ENCODE results near the gene CACNB4. TPM values are rescaled to one million over a fixed set of nuclear protein-coding genes. Genes with fewer than 3 reads are reported as not detected.
"Not testable (repeated sequence)": the region's sequence is repeated elsewhere in the genome, so short reads cannot be mapped to it uniquely, and the experiment has no call there.

Gene CACNB4
- total RNA-seq, 2 experiments from 2014 or later, result 0.08 to 0.10 TPM

DNA sequence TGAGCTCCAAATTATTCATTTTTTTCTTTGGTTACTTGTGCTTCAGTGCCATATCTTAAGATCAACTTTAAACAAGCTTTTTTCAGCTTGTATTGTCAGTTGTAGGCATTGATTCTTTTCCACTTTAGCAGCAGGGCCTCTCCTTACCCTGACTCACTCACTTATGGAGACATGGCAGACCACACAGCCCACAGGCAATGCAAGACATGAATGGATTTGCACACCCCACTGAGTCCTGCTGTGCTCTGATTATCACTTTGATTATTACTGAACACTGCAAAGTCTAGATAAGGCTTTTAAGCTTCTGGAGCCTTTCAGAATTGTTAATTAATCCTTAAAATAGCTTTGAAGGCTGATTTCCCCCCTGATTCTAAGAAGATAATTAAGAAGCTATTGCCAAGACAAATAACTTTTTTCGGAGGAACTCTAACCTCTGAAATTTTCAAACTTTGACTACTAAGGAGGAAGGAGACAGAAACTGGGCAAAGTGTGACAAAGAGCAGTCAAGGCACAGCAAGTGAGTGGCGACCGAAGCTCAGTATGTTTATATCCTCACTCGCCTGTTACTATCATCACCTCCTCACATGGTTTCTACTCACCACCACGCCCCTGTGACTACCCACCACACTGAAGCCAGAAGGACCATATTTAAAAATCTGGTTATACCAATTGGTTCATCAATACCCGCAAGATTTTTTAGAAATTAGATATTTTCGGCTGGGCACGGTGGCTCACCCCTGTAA is 43.3 kb downstream of the CACNB4 start:
- ChIA-PET POLR2A (interaction anchor here (0.6 kb wide), 1 partner anchor 479 kb away, joined by 3 read pairs; no protein-coding TSS in a partner anchor), CTCF (no interaction called here)

DNA sequence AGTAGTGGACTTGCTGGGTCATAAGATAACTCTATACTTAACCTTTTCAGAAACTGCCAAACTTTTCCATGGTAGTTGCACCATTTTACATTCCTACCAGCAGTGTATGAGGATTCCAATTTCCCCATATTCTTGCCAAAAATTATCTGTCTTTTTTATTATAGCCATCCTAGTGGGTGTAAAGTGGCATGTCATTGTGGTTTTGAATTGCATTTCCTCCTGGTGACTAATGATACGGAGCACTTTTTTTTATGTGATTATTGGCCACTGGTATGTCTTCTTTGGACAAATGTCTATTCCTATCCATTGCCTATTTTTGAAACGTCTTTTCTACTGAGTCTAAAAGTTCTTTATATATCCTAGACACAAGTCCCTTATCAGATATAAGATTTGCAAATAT is 44.3 kb downstream of the CACNB4 start:
- CTCF ChIA-PET, result no interaction called here
- POLR2A ChIA-PET, result no interaction called here

DNA sequence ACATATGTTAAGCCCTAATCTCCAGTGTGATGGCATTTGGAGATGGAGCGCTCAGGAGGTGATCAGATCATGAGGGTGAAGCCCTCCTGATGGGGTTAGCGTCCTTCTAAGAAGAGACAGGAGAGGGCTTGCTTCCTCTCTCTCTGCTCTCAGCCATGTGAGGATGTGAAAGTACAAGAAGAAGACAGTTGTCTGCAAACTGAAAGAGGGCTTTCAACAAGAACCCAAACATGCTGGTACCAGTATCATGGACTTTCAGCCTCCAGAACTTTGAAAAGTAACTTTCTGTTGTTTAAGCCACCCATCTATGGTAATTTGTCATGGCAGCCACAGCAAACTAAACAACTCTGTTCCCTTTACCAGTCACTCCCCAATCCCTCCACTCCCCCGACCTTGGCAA is 47.4 kb downstream of the CACNB4 start:
- CTCF ChIA-PET, result no interaction called here

DNA sequence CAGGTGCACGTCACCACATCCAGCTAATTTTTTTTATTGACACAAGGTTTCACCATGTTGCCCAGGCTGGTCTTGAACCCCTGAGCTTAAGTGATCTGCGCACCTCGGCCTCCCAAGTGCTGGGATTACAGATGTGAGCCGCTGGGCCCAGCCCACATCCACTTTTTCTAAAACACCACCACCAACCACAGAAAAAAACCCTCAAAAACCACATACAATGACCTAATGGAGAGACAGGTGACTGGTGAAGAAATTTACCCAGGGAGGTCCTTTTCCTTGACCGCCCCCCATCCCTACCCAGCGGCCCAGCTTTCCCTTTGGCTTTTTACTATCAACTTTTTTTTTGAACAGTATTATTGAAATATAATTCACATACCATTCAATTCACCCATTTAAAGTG is 47.9 kb downstream of the CACNB4 start:
- POLR2A ChIA-PET, result no interaction called here
- CTCF ChIA-PET, result interaction anchor here (1.1 kb wide), 1 partner anchor 13 kb away, joined by 3 read pairs; no protein-coding TSS in a partner anchor

More for the DNA sequence above, 47.4 kb downstream of the CACNB4 start:
- POLR2A ChIA-PET, result no interaction called here

DNA sequence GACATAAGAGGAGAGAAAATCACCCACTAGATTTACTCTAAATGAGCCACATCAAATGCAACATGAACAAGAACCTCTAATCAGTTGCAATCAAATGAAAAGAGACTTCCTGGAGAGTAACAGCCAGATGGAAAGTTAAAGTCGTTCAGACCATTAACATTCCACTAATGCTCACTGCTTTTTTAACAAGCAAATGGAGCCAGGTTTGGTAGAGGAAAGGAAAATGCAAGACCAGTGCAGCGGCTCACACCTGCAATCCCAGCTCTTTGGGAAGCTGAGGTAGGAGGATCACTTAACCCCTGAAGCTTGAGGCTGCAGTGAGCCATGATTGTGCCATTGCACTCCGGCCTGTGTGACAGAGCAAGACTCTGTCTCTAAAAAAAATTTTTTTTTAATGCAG is 48.5 kb downstream of the CACNB4 start:
- ChIA-PET POLR2A (no interaction called here), CTCF (interaction anchor here (1.1 kb wide), 1 partner anchor 12 kb away, joined by 3 read pairs; no protein-coding TSS in a partner anchor)

DNA sequence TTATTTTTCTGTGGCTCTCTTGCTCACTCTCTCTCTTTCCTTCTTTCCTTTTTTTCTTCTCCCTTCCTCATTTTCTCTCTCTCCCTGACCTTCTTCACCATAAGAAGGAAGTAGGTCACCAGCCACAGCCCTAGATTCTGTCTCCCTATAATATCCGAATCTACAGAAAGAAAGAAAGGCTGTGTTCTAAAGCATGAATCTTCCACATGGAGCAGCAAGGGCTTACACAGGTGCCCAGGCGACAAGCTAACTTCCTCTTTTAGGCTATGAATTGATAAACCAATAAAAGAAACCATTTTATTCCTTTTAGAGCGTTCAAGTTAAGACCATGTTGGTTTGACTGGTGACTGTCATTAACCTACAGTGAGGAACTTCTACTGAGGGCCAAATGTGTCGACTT is 49.3 kb downstream of the CACNB4 start:
- ChIA-PET CTCF (no interaction called here), POLR2A (no interaction called here)

DNA sequence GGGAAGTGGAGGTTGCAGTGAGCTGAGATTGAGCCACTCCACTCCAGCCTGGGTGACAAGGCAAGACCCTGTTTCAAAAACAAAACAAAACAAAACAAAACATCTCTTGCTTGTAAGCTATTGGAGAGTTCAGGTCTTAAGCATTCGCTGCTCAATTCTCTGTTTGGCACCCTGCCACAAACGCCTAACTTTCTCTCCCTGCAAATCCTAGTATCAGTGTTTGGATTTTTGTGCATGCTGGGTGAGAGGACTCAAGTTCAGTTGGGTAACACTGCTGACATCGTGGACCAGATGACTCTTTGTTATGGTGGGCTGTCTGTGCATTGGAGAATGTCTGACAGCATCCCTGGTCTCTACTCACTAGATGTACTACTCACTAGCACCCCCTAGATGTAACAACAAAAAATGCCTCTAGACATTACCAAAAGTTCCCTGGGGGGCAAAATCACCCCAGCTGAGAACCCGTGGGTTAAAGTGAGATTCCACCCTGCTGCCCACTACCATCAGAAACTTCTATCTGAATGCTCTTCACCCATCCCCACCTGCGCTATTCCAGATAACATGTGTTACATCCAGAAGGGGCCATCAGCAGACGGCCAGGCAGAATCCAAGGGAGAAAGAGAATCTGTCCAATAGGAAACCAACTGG is 50.9 kb downstream of the CACNB4 start:
- POLR2A ChIA-PET, result no interaction called here
- CTCF ChIA-PET, result interaction anchor here (0.7 kb wide), 1 partner anchor 22 kb away, joined by 3 read pairs; no protein-coding TSS in a partner anchor

DNA sequence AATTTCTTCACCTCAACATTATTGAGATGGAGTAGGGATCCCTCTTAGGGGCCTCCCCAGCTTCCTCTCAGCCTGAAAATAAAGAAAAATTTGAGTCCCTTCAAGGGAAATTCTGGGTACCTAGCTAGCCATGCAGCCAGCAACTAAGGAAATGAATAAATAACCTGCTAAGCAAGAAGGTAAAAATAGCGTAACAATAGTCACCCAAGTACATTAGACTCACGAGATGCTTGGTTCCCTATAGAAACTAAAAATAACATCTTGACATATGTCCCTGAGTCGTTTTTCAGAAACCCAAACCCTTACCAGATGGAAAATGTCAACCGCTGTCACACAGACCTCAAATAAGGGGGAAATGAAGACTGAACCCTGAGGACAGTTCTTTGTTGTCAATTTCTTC is 51.9 kb downstream of the CACNB4 start:
- POLR2A ChIA-PET, result no interaction called here
- CTCF ChIA-PET, result no interaction called here

DNA sequence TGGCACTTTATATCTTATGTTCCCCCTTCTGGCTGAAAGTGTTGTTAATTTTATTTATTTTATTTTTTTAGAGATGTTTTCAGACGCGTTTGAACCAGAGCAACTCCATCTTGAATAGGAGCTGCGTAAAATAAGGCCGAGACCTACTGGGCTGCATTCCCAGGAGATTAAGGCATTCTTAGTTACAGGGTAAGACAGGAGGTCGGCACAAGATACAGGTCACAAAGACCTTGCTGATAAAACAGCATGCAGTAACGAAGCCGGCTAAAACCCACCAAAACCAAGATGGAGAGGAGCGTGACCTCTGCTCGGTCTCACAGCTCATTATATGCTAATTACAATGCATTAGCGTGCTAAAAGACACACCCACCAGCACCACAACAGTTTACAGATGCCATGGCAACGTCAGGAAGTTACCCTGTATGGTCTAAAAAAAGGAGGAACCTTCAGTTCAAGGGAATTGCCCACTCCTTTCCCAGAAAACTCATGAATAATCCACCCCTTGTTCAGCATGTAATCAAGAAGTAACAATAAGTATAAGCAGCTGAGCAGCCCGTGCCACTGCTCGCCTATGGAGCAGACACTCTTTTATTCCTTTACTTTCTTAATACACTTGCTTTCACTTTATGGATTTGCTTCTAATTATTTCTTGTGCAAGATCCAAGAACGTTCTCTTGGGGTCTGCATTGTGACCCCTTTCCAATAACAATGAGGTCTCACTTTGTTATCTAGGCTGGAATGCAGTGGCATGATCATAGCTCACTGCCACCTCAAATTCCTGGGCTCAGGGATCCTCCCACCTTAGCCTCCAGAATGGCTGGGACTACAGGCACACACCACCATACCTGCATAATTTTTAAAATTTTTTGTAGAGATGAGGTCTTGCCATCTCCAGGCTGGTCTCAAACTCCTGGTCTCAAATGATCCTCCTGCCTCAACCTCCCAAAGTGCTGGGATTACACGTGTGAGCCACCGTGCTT is 55.9 kb downstream of the CACNB4 start:
- POLR2A ChIA-PET, result no interaction called here
- CTCF ChIA-PET, result interaction anchor here (0.6 to 1.2 kb wide), 2 partner anchors 17 to 111 kb away, joined by 3 read pairs; no protein-coding TSS in a partner anchor

DNA sequence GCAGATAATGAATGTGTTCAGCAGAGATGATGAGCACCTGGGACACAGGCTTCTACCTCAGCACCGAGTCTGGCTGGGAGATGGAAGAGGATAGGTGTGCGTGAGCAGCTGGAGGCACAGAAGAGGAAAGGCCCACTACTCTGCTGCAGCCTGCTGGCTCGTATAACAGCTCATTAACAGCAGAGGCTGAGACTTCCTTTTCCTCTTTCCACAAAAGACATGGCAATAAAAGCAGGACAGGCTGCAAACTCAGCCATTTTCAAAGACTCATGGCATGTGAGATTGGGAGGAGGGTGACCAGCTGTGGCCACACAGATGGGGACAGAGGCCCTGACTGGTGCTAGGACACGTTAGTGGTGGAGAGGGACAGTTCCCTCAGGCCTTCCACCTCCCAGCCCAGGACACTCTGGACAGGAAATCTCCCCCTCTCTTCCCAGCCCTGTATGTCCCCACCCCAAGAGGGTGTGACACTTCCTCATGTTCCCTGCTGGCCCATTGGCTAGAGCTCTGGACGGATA is 60.3 kb downstream of the CACNB4 start:
- ChIA-PET CTCF (interaction anchor here (0.7 to 1.4 kb wide), 4 partner anchors 12 to 597 kb away, joined by 3 to 4 read pairs (median 3); no protein-coding TSS in a partner anchor), POLR2A (no interaction called here)

DNA sequence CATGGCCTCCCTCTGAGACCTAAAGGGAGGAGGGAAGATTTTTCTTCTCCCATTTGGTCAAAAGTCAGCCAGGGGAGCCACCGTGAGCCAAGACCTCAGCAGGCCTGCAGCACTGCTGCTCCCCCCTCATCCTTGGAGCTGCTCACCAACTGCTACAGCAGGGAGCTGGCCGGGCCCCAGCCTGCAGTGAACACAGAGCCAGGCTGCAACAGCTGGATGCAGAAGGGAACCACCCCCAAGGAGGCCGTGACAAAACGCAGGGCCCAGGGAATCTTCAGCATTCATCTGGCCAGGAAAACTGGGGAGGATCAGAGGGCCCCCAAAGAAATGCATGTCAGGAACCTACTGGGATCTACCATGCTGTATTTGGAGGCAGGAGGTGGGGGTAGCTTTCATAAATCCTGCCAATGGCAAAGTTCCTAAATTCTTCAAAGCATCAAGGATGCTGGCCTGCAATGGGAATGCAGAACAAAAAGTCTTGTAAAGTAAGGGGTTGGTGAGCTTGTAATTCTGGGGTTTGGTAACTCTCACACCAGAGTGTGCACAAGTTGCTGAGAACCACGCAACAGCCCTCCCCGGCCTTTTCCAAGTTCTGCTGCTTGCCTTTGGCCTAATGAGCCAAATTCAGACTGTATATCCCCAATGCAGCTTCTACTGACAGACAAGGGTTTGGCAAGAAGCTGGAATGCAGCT is 61.0 kb downstream of the CACNB4 start:
- ChIA-PET POLR2A (no interaction called here), CTCF (interaction anchor here (0.7 to 1.4 kb wide), 4 partner anchors 12 to 598 kb away, joined by 3 to 4 read pairs (median 3); no protein-coding TSS in a partner anchor)

DNA sequence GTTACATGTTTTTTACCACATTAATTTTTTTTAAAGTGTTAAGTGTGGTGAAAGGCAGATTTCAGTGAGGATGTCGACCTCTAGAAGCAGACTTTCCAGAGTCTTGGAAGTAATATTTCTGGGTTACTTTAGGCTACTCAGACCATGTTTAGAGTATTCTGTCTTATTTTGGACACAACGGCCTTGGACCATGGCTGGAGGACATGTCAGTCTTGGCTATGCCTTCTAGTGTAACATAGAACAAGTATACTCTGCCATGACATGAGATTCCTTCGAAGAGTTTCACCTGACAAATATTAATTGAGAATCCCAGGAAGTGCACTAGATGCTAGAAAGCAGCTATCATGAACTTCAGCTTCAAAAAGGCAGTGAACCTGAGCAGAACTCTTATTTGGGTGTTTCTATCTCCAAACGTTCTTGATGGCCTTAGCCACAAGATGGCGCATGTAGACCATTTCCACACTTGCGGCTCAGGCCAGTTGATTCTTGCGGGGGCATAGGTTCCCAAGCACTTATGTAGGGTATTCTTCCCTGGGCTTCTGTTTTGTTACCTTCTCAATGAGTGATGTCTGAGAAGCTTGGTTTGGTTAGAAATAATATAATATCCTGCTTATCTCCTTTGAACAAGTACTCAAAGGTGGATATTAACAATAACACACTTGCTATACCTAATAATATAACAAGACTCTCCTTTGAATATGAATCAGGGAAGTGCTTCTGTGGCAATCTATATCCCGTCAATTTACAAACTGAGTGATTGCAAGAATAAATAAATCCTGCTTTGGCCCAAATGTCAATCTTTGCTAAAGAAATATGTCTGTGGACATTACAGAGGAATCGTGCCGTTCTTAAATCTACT is 62.0 kb downstream of the CACNB4 start:
- ChIA-PET POLR2A (no interaction called here), CTCF (interaction anchor here (0.8 to 1.2 kb wide), 3 partner anchors 9 to 598 kb away, joined by 3 read pairs; no protein-coding TSS in a partner anchor)

DNA sequence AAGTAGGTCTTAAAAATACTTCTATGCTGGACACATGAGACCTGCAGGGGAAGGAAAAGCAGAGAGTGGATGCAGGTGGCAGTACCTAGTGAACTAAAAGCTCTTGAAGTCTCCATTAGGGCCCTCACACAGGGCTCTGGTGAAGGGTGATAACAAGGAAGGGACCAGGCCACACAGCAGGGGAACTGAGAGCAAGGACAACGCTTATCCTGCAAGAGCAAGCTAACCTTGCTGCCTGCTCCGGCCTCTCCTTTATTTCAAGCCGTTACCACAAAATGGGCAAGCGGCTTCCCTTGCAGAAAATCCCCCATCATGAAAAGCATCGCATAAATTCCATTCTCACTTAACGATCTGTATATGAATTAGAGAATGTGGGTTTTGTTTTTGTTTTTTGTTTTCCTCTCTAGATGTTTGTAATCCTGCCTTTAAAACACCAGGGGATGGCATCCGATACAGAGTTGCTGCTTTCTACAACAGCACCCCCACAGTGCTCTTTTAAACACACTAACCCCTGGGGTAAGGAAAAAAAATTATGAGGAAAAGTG is 64.5 kb downstream of the CACNB4 start:
- ChIA-PET CTCF (no interaction called here), POLR2A (no interaction called here)

DNA sequence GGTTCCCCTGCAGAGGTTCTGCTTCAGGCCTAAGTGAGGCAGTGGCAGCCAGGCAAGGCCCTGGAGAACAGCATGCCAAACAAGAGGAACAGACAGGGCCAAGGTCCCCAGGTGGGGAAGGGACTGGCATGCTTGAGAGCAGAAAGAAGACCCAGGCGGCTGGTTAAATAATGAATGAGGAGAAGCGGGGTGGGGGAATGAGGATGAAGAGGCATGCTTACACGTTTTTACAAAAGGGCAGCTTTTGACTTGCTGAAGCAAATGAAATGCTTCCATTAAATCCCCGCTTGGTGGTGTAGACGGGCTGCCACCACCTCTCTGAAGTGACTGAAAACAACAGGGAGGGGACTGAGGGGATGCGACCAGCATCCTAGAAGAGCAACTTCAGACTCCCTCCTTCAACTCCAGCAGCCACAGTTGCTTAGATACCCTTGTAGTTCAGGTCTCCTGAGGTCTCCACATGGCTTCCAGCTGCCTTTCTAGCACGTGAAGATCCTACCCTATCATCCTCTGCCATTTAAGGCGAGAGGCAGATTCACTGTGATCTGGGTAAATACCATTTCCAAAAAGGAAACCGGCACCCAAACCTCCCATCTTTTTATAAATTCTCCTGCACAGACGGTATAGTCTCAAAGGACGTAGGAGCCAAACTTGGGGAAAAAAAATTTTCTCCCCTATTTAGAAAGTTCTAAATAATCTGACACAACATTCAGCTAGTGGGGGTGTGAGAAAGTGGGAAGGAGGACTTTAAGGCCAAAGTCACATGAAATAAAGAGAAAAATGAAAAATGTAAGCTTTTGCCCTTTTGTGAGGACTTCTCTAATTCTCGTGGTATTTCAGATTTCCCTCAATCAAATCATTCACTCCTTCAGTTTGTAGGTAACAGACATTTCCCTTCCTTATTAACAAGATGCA is 65.6 kb downstream of the CACNB4 start:
- CTCF ChIA-PET, result no interaction called here
- POLR2A ChIA-PET, result no interaction called here

DNA sequence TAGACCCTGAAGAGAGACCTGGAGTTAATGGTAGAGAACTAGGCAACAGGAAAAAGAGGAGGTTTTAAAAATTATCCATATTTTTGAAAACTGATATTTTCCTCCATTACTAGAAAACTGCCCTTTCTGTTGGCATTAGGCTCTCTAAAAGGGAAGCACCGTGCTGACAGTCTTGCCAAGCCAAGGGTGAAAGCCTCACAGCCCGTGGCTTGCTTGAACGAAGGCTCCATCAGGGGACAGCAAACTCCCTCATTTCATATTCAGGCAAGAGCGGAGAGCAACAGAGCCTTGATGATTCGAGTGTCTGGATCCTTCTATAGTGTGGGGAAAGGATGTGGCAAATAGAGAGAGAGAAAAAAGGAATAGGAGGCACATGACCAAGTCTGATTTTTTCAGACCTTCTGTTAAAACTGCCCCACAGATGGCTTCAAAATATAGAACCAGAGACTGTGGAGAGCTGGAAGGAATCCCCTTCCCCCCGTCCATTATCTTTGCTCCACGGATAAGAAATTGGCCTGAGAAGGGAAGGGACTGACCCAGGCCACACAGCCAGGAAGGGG is 67.0 kb downstream of the CACNB4 start:
- ChIA-PET CTCF (no interaction called here), POLR2A (no interaction called here)

DNA sequence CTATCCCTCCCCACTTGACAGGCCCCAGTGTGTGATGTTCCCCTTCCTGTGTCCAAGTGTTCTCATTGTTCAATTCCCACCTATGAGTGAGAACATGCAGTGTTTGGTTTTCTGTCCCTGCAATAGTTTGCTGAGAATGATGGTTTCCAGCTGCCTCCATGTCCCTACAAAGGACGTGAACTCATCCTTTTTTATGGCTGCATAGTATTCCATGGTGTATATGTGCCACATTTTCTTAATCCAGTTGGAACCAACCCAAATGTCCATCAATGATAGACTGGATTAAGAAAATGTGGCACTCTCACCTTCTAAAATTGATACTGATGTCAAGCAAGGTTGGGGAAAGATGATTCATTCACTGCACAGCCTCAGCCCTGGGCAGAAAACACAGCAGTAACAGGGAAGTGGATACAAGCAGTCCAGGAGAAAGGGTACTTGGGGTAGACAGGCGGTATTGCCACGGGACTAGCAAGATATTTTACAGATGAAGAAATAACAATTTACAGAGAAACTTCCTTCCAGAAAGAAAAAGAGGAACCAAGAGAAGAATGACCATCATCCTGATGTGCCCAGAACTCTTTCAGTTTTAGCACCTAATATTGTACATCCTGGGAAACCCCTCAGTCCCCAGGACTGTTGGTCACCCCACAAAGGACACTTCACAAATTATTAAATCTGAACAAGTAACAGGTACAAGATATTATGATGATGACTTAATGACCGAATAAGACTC is 68.1 kb downstream of the CACNB4 start:
- CTCF ChIA-PET, POLR2A ChIA-PET: not testable (repeated sequence)
